Transverse colon (tissue), 4 donors: Measurements from ENCODE around the gene ATP9B.

Experiments
- POLR2A ChIP-seq: fragments of 450-650 bp; IDR thresholded peaks from one replicate; pipeline ENCODE4 v1.6.1; 2016; ENCODE audit warnings: antibody characterized with exemption, mild to moderate bottlenecking, moderate library complexity
- POLR2AphosphoS5 ChIP-seq, 3 donors: sonication (generic); formaldehyde crosslinking; IDR thresholded peaks; one replicate each; pipeline ENCODE4 v1.6.1; 2016; ENCODE audit warnings: antibody characterized with exemption in 3 of 3
- TF ChIP-seq, protein P1 (sequence below), 5 experiments: fragments of 200-600 bp in 3 of 5; fragments of 450-650 bp in 2 of 5; sonication (generic) in 3 of 5; IDR thresholded peaks; 1 replicate in 2 of 5; 2 replicates in 3 of 5; pipeline ENCODE4 v1.5.1; 2016 to 2017; ENCODE audit warnings: antibody characterized with exemption in 5 of 5, inconsistent platforms in 3 of 5, mild to moderate bottlenecking in 2 of 5, moderate library complexity in 1 of 5

GRCh38 chr18:79197531-79197930 lies 128.3 kb downstream of the ATP9B start:
- TF ChIP-seq, protein P1, sequence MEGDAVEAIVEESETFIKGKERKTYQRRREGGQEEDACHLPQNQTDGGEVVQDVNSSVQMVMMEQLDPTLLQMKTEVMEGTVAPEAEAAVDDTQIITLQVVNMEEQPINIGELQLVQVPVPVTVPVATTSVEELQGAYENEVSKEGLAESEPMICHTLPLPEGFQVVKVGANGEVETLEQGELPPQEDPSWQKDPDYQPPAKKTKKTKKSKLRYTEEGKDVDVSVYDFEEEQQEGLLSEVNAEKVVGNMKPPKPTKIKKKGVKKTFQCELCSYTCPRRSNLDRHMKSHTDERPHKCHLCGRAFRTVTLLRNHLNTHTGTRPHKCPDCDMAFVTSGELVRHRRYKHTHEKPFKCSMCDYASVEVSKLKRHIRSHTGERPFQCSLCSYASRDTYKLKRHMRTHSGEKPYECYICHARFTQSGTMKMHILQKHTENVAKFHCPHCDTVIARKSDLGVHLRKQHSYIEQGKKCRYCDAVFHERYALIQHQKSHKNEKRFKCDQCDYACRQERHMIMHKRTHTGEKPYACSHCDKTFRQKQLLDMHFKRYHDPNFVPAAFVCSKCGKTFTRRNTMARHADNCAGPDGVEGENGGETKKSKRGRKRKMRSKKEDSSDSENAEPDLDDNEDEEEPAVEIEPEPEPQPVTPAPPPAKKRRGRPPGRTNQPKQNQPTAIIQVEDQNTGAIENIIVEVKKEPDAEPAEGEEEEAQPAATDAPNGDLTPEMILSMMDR (IDR thresholded peaks at IDR 0.05) = no peak
- no peak for TF ChIP-seq POLR2AphosphoS5 (IDR thresholded peaks at IDR 0.05)
- no peak for TF ChIP-seq POLR2A
